ENCODE results near the gene MRPL12. TPM values are rescaled to one million over a fixed set of nuclear protein-coding genes. Genes with fewer than 3 reads are reported as not detected.
A peak's percentile ranks its signal among the peaks of the same experiment; 100 is the strongest.

MRPL12 gene
- total and polyA plus RNA-seq, 2 of the 13 experiments (the other 11 are each of a cell fraction or from before 2014, with no cell fraction given), result 39.1 to 94.1 TPM

- Histone ChIP-seq H3K36me3 (replicated peaks in 1 of 2; ENCODE audit: control insufficient read depth in 1 of 2, insufficient read depth in 2 of 2, low read length in 2 of 2) (peaks cover 49 to 69% of the 10 kb centered on the region in 2 experiments), H3K9me3 (ENCODE audit: low read length) (no peaks in the 10 kb centered on the region), H3K27ac (ENCODE audit: extremely low read length, insufficient read depth, low read length) (no peak overlapping the region), H4K20me1 (ENCODE audit: insufficient read depth, low read length) (peaks cover 15% of the 10 kb centered on the region), H3K4me1 (ENCODE audit: insufficient read depth, low read length) (peaks cover 18% of the 10 kb centered on the region), H3K9ac (ENCODE audit: insufficient read depth, low read depth, low read length) (no peak overlapping the region), H3K4me2 (ENCODE audit: low read depth, low read length) (no peak overlapping the region), H2AFZ (ENCODE audit: low read length) (no peak overlapping the region), H3K27me3 (ENCODE audit: control insufficient read depth in 1 of 2, insufficient read depth in 2 of 2, low read length in 2 of 2) (no peaks in the 10 kb centered on the region; a peak in 1 of 5 replicates), H3K4me3 (replicated peaks in 1 of 3; ENCODE audit: insufficient read depth in 1 of 3, low read depth in 2 of 3, low read length in 3 of 3) (no peak overlapping the region), H3K79me2 (ENCODE audit: insufficient read depth, low read length) (peaks cover 29% of the 10 kb centered on the region)
- no peak for DNase-seq (ENCODE audit: low spot score)
- whole genome bisulfite sequencing (ENCODE audit: low lambda C conversion rate), result 96% methylated on average over 24 of the region's 25 CpGs
- ChIA-PET CTCF (ENCODE audit: low intra/inter-chr PET ratio, low total read pairs) (no interaction called here), POLR2A (interaction anchor here (2.1 kb wide), 1 partner anchor 14 kb away, joined by 16 read pairs; the partner anchor contains the start of genes ARL16 and HGS)
- FAIRE-seq, result no peak
- intact Hi-C loops (cut with micrococcal nuclease; ENCODE audit: unreplicated experiment) (no loop called here), in situ Hi-C loops (cut with HindIII; ENCODE audit: extremely low pct_ligation_motif_present, low pct_unique_long_range_greater_than_20kb) (no loop called here)
- BruUV-seq (replicated peaks), result no TSS peak
- no peak for ATAC-seq
- TF ChIP-seq TBX2 (CRISPR knock-in tag; IDR thresholded peaks at IDR 0.05; ENCODE audit: borderline replicate concordance), result no peak
- TF ChIP-seq AKAP8 (CRISPR knock-in tag; IDR thresholded peaks at IDR 0.05), result 0 out of 2 replicates have a peak, but pooled peaks have one; percentile 3
- TF ChIP-seq ZNF143 (CRISPR knock-in tag; IDR thresholded peaks at IDR 0.05), result no peak
- TF ChIP-seq ZNF274 (CRISPR knock-in tag; IDR thresholded peaks at IDR 0.05), result 0 out of 2 replicates have a peak, but pooled peaks have one; percentile 24
- no peak for TF ChIP-seq PHF21A (CRISPR knock-in tag; IDR thresholded peaks at IDR 0.05)
- TF ChIP-seq NONO (IDR thresholded peaks at IDR 0.05), result no peak
- 0 out of 2 replicates have a peak, but pooled peaks have one; percentile 17 for TF ChIP-seq NONO (CRISPR knock-in tag; conservative IDR thresholded peaks at IDR 0.05)
- TF ChIP-seq ZNF740 (CRISPR knock-in tag; IDR thresholded peaks at IDR 0.05), result peak; percentile 85; the same call in 1 of the 2 replicates
These were observed 5.7 kb upstream of the MRPL12 start for GRCh38 chr17:81697261-81698044.

Data from HepG2 (cell line).